Muscle of arm (tissue), 12 donors: ENCODE results near the gene GNG7. TPM values are rescaled to one million over a fixed set of nuclear protein-coding genes. Genes with fewer than 3 reads are reported as not detected.

Experiments used
- DNase-seq: peaks from one replicate; pipeline ENCODE4 v3.0.0-alpha.2; 2013
- polyA plus RNA-seq, 12 donors: library from polyadenylated mRNA; unstranded; fragments of 120-200 nt; gene quantifications; one replicate each; pipeline ENCODE4 v1.2.1, GENCODE V29; 2013; ENCODE audit not compliant: insufficient read length in 12 of 12

The GNG7 gene
- polyA plus RNA-seq, 12 donors, result 1.4 to 4.5 (median 2.5) TPM; not detected in 1

- no peak for DNase-seq
These were observed 26.4 kb upstream of the GNG7 start for GRCh38 chr19:2728783-2729387.

- DNase-seq, result no peak
These were observed 25.1 kb upstream of the GNG7 start for GRCh38 chr19:2727640-2727944.

- no peak for DNase-seq
These were observed 24.6 kb upstream of the GNG7 start for GRCh38 chr19:2726904-2727639.

- DNase-seq, result no peak
These were observed 23.8 kb upstream of the GNG7 start for GRCh38 chr19:2726160-2726855.

- DNase-seq, result no peak
These were observed 21.7 kb upstream of the GNG7 start for GRCh38 chr19:2724148-2724557.

- no peak for DNase-seq
These were observed 21.3 kb upstream of the GNG7 start for GRCh38 chr19:2723747-2724146.

- DNase-seq, result no peak
These were observed 20.8 kb upstream of the GNG7 start for GRCh38 chr19:2723345-2723715.

GRCh38 chr19:2722541-2723344, 20.2 kb upstream of the GNG7 start:
- DNase-seq, result no peak

GRCh38 chr19:2721570-2722540, 19.4 kb upstream of the GNG7 start:
- DNase-seq, result no peak

- no peak for DNase-seq
These were observed 18.5 kb upstream of the GNG7 start, which contains the start of gene DIRAS1 for GRCh38 chr19:2720777-2721569. Gene DIRAS1 (minus strand): TSS chr19:2721372. CDS start chr19:2717806, 3,566 bp downstream.

- no peak for DNase-seq
These were observed 17.7 kb upstream of the GNG7 start for GRCh38 chr19:2719920-2720776.

GRCh38 chr19:2719232-2719735, 16.8 kb upstream of the GNG7 start:
- DNase-seq, result no peak

- no peak for DNase-seq
These were observed 15.4 kb upstream of the GNG7 start for GRCh38 chr19:2717638-2718541.

GRCh38 chr19:2716722-2717637, 14.5 kb upstream of the GNG7 start:
- DNase-seq, result no peak

GRCh38 chr19:2716275-2716650, 13.8 kb upstream of the GNG7 start:
- DNase-seq, result no peak

- no peak for DNase-seq
These were observed 13.2 kb upstream of the GNG7 start for GRCh38 chr19:2715470-2716274.
